IgD-negative memory B cell (primary cell): ENCODE results near the gene SEMG1. TPM values are rescaled to one million over a fixed set of nuclear protein-coding genes. Genes with fewer than 3 reads are reported as not detected.

Source experiments
- H3K27ac Mint-ChIP-seq, 3 donors: one replicate each; pipeline ENCODE4 v1.8.0; 2020 to 2022; ENCODE audit warnings: mild to moderate bottlenecking in 3 of 3, mixed read lengths in 3 of 3, moderate library complexity in 1 of 3
- H3K27me3 Mint-ChIP-seq: one replicate; pipeline ENCODE4 v1.8.0; 2021; ENCODE audit warnings: mixed read lengths
- H3K36me3 Mint-ChIP-seq: one replicate; pipeline ENCODE4 v1.8.0; 2020; ENCODE audit warnings: mild to moderate bottlenecking, mixed read lengths
- H3K4me1 Mint-ChIP-seq, 3 donors: one replicate each; pipeline ENCODE4 v1.8.0; 2020 to 2022; ENCODE audit warnings: mixed read lengths in 3 of 3, mild to moderate bottlenecking in 1 of 3
- H3K4me3 Mint-ChIP-seq, 4 donors: one replicate each; pipeline ENCODE4 v1.8.0; 2020 to 2022; ENCODE audit warnings: mild to moderate bottlenecking in 4 of 4, mixed read lengths in 4 of 4, moderate library complexity in 3 of 4
- H3K9me3 Mint-ChIP-seq, 3 donors: one replicate each; pipeline ENCODE4 v1.8.0; 2020 to 2021; ENCODE audit warnings: mixed read lengths in 3 of 3, mild to moderate bottlenecking in 1 of 3
- polyA plus RNA-seq: library from polyadenylated mRNA; unstranded; fragments of 300-500 nt; fragmentation: Illumina TruSeq; gene quantifications from one replicate; pipeline ENCODE4 v1.2.3, GENCODE V29; 2021

The SEMG1 gene
- polyA plus RNA-seq, 1 donor from 2014 or later: not detected

GRCh38 chr20:45248609-45249008 lies 41.8 kb downstream of the SEMG1 start:
- H3K27ac Mint-ChIP-seq: no peak overlapping the region
- H3K4me3 Mint-ChIP-seq: no peak overlapping the region
- no peaks in the 10 kb centered on the region for H3K9me3 Mint-ChIP-seq
- no peaks in the 10 kb centered on the region for H3K4me1 Mint-ChIP-seq
- peaks cover 39% of the 10 kb centered on the region for H3K27me3 Mint-ChIP-seq
- H3K36me3 Mint-ChIP-seq: no peaks in the 10 kb centered on the region

GRCh38 chr20:45251884-45252560 lies 45.2 kb downstream of the SEMG1 start:
- peaks cover 0 to 1% (median 0%) of the 10 kb centered on the region in 3 donors for H3K4me1 Mint-ChIP-seq
- H3K27me3 Mint-ChIP-seq: peaks cover 38% of the 10 kb centered on the region
- H3K4me3 Mint-ChIP-seq: peak overlapping the region in 1 of 4 donors; percentile 2
- H3K27ac Mint-ChIP-seq: no peak overlapping the region
- H3K36me3 Mint-ChIP-seq: no peaks in the 10 kb centered on the region
- no peaks in the 10 kb centered on the region for H3K9me3 Mint-ChIP-seq

- Mint-ChIP-seq H3K9me3 (no peaks in the 10 kb centered on the region), H3K36me3 (no peaks in the 10 kb centered on the region), H3K4me1 (peaks cover 0 to 1% (median 0%) of the 10 kb centered on the region in 3 donors), H3K27ac (no peak overlapping the region), H3K27me3 (peaks cover 33% of the 10 kb centered on the region), H3K4me3 (no peak overlapping the region)
These were observed 46.4 kb downstream of the SEMG1 start for GRCh38 chr20:45253261-45253660.

- H3K27me3 Mint-ChIP-seq: peaks cover 27% of the 10 kb centered on the region
- no peaks in the 10 kb centered on the region for H3K9me3 Mint-ChIP-seq
- no peak within 1 kb of the TSS for H3K27ac Mint-ChIP-seq
- H3K36me3 Mint-ChIP-seq: no peaks in the 10 kb centered on the region
- H3K4me1 Mint-ChIP-seq: peaks cover 0 to 1% (median 0%) of the 10 kb centered on the region in 3 donors
- H3K4me3 Mint-ChIP-seq: no peak within 1 kb of the TSS
These were observed 47.8 kb downstream of the SEMG1 start, which contains the start of gene SLPI for GRCh38 chr20:45254383-45255262. SLPI (minus strand) TSS chr20:45254564; CDS start chr20:45254543, 21 bp downstream.

- H3K27me3 Mint-ChIP-seq: peaks cover 18% of the 10 kb centered on the region
- H3K27ac Mint-ChIP-seq: no peak overlapping the region
- H3K36me3 Mint-ChIP-seq: no peaks in the 10 kb centered on the region
- H3K4me3 Mint-ChIP-seq: no peak overlapping the region
- H3K4me1 Mint-ChIP-seq: peaks cover 0 to 1% (median 0%) of the 10 kb centered on the region in 3 donors
- H3K9me3 Mint-ChIP-seq: no peaks in the 10 kb centered on the region
These were observed 50.3 kb downstream of the SEMG1 start for GRCh38 chr20:45257161-45257560.

- H3K9me3 Mint-ChIP-seq: no peaks in the 10 kb centered on the region
- H3K27me3 Mint-ChIP-seq: peaks cover 17% of the 10 kb centered on the region
- H3K36me3 Mint-ChIP-seq: no peaks in the 10 kb centered on the region
These were observed 50.9 kb downstream of the SEMG1 start for GRCh38 chr20:45257711-45258110.

GRCh38 chr20:45258259-45258658 lies 51.4 kb downstream of the SEMG1 start:
- H3K9me3 Mint-ChIP-seq: no peaks in the 10 kb centered on the region
- no peak overlapping the region for H3K4me3 Mint-ChIP-seq
- H3K27ac Mint-ChIP-seq: no peak overlapping the region
- peaks cover 0 to 1% (median 0%) of the 10 kb centered on the region in 3 donors for H3K4me1 Mint-ChIP-seq
- H3K36me3 Mint-ChIP-seq: no peaks in the 10 kb centered on the region
- peaks cover 17% of the 10 kb centered on the region for H3K27me3 Mint-ChIP-seq

More at GRCh38 chr20:45257711-45258110, 50.9 kb downstream of the SEMG1 start:
- Mint-ChIP-seq H3K4me3 (no peak overlapping the region), H3K4me1 (peaks cover 0 to 1% (median 0%) of the 10 kb centered on the region in 3 donors), H3K27ac (no peak overlapping the region)

GRCh38 chr20:45258664-45259063 lies 51.8 kb downstream of the SEMG1 start:
- Mint-ChIP-seq H3K9me3 (no peaks in the 10 kb centered on the region), H3K4me3 (no peak overlapping the region), H3K36me3 (no peaks in the 10 kb centered on the region), H3K27me3 (peaks cover 13% of the 10 kb centered on the region), H3K4me1 (peaks cover 0 to 1% (median 0%) of the 10 kb centered on the region in 3 donors), H3K27ac (no peak overlapping the region)

Other genes starting within 250 kb of the SEMG1 start
- gene TOMM34, start 246.6 kb upstream of the SEMG1 start, polyA plus RNA-seq: 33.0 TPM
- 131 TPM for gene STK4, start 240.5 kb upstream of the SEMG1 start, polyA plus RNA-seq
- not detected for gene KCNS1, start 105.9 kb upstream of the SEMG1 start, polyA plus RNA-seq
- not detected for gene WFDC5, start 91.9 kb upstream of the SEMG1 start, polyA plus RNA-seq
- gene WFDC12, start 82.6 kb upstream of the SEMG1 start, polyA plus RNA-seq: not detected
- gene PI3, start 32.1 kb upstream of the SEMG1 start, polyA plus RNA-seq: 0.65 TPM
- not detected for gene SEMG2, start 14.3 kb downstream of the SEMG1 start, polyA plus RNA-seq
- gene SLPI, start 47.5 kb downstream of the SEMG1 start, polyA plus RNA-seq: not detected
- gene RBPJL, start 99.8 kb downstream of the SEMG1 start, polyA plus RNA-seq: not detected
- gene MATN4, start 101.3 kb downstream of the SEMG1 start, polyA plus RNA-seq: not detected
- not detected for gene SDC4, start 141.4 kb downstream of the SEMG1 start, polyA plus RNA-seq
- gene SYS1, start 156.1 kb downstream of the SEMG1 start, polyA plus RNA-seq: 24.4 TPM
- not detected for gene TP53TG5, start 171.3 kb downstream of the SEMG1 start, polyA plus RNA-seq
- gene DBNDD2, start 201.3 kb downstream of the SEMG1 start, polyA plus RNA-seq: not detected
- gene PIGT, start 209.1 kb downstream of the SEMG1 start, polyA plus RNA-seq: 69.3 TPM